SK-MEL-5 (cell line): ENCODE results near the gene RNASE12. TPM values are rescaled to one million over a fixed set of nuclear protein-coding genes. Genes with fewer than 3 reads are reported as not detected.
"Not testable (repeated sequence)": the region's sequence is repeated elsewhere in the genome, so short reads cannot be mapped to it uniquely, and the experiment has no call there.

Experiments used
- DNase-seq: peaks from one replicate; pipeline ENCODE4 v3.0.0-alpha.2; 2016; ENCODE audit warnings: low read depth, low spot score
- in situ Hi-C: cut with HindIII; loops from 2 replicates; pipeline ENCODE4 v1.10.0; 2016; ENCODE audit warnings: low sequenced_read_pairs, high pct_unique_total_duplicates, low pct_unique_long_range_greater_than_20kb
- polyA plus RNA-seq, 2 experiments: library from polyadenylated mRNA; depleted of rRNA; stranded (reverse); fragments of >200 nt; gene quantifications; 2 replicates each; pipeline ENCODE4 v1.2.3, GENCODE V29; 2015
- total RNA-seq: library from RNA; depleted of rRNA; stranded (reverse); fragments of >200 nt; shearing (Covaris generic); gene quantifications from 2 replicates; pipeline ENCODE4 v1.2.3, GENCODE V29; 2014; rRNA removed

The RNASE12 gene
- not detected in 2 replicates for total RNA-seq
- polyA plus RNA-seq (2015; cell fraction: cytosol; rRNA removed): not detected in 2 replicates
- polyA plus RNA-seq (2015; cell fraction: nucleus; rRNA removed): not detected in 2 replicates

GRCh38 chr14:20591235-20591634 lies at the start of gene RNASE12:
RNASE12 (minus strand) TSS chr14:20591376; CDS start chr14:20590723, 653 bp downstream.
- DNase-seq: no peak
- in situ Hi-C loops: no loop called here

- DNase-seq: peak; percentile 95
- in situ Hi-C loops: no loop called here
Measured at GRCh38 chr14:20632831-20633691, 41.9 kb upstream of the RNASE12 start.

GRCh38 chr14:20632448-20632830 lies 41.3 kb upstream of the RNASE12 start:
- DNase-seq: no peak
- in situ Hi-C loops: no loop called here

GRCh38 chr14:20631880-20632389 lies 40.8 kb upstream of the RNASE12 start:
- in situ Hi-C loops: no loop called here
- DNase-seq: peak; percentile 76

- DNase-seq: peak; percentile 74
- in situ Hi-C loops: no loop called here
Measured at GRCh38 chr14:20631023-20631879, 40.1 kb upstream of the RNASE12 start.

GRCh38 chr14:20630340-20631022 lies 39.3 kb upstream of the RNASE12 start:
- in situ Hi-C loops: no loop called here
- DNase-seq: peak; percentile 80

- in situ Hi-C loops: no loop called here
Measured at GRCh38 chr14:20628063-20628854, 37.1 kb upstream of the RNASE12 start.

GRCh38 chr14:20627346-20628027 lies 36.3 kb upstream of the RNASE12 start:
- no peak for DNase-seq
- in situ Hi-C loops: no loop called here

More at GRCh38 chr14:20628063-20628854, 37.1 kb upstream of the RNASE12 start:
- no peak for DNase-seq

GRCh38 chr14:20626274-20626673 lies 35.1 kb upstream of the RNASE12 start:
- in situ Hi-C loops: no loop called here

GRCh38 chr14:20624495-20625070 lies 33.4 kb upstream of the RNASE12 start:
- DNase-seq: peak; percentile 47
- in situ Hi-C loops: no loop called here

More at GRCh38 chr14:20626274-20626673, 35.1 kb upstream of the RNASE12 start:
- DNase-seq: no peak

GRCh38 chr14:20623798-20624197 lies 32.6 kb upstream of the RNASE12 start:
- in situ Hi-C loops: no loop called here
- no peak for DNase-seq

GRCh38 chr14:20622816-20623291 lies 31.7 kb upstream of the RNASE12 start:
- DNase-seq: no peak
- in situ Hi-C loops: no loop called here

- no peak for DNase-seq
- in situ Hi-C loops: no loop called here
Measured at GRCh38 chr14:20620798-20621478, 29.8 kb upstream of the RNASE12 start.

- in situ Hi-C loops, DNase-seq: not testable (repeated sequence)
Measured at GRCh38 chr14:20619688-20620087, 28.5 kb upstream of the RNASE12 start.

- DNase-seq: no peak
- in situ Hi-C loops: no loop called here
Measured at GRCh38 chr14:20618271-20618749, 27.1 kb upstream of the RNASE12 start.
